ENCODE results near the gene OSBPL10.
A peak's percentile ranks its signal among the peaks of the same experiment; 100 is the strongest.
"Not testable (repeated sequence)": the region's sequence is repeated elsewhere in the genome, so short reads cannot be mapped to it uniquely, and the experiment has no call there.

OSBPL10 gene

DNA sequence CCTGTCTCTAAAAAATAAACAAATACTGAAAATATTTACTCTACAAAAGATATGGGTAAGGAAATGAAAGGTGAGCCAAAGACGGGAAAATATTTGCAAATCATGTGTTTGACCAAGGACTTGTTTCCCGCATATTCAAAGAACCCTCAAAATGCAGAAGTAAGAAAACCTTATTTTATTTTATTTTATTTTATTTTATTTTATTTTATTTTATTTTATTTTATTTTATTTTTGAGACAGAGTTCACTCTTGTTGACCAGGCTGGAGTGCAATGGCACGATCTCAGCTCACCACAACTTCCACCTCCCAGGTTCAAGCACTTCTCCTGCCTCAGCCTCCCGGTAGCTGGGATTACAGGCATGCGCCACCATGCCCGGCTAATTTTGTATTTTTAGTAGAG lies 11.9 kb upstream of the OSBPL10 start:
- not testable (repeated sequence) for DNase-seq (ENCODE audit: low spot score)

DNA sequence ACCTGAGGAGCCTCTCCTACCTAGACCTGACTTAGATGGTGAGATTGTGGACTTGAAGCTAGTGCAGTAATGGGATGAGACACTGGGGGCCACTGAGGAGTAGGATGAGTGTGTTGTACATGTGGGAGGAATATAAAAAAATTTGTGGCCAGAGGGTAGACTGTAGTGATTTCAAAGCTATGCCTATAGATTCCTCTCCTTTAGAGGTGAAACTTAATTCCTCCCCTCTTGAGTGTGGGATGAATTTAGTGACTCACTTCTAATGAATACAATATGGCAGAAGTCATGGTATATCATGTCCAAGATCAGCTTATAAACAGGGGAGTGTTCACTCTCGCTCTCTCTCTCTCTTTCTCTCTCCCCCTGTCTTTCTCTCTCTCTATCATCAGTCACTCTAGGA lies 7.2 kb upstream of the OSBPL10 start:
- DNase-seq (ENCODE audit: low spot score): no peak

GRCh38 chr3:31985831-31986230 lies 4.8 kb upstream of the OSBPL10 start:
- no peak for DNase-seq (ENCODE audit: low spot score)

DNA sequence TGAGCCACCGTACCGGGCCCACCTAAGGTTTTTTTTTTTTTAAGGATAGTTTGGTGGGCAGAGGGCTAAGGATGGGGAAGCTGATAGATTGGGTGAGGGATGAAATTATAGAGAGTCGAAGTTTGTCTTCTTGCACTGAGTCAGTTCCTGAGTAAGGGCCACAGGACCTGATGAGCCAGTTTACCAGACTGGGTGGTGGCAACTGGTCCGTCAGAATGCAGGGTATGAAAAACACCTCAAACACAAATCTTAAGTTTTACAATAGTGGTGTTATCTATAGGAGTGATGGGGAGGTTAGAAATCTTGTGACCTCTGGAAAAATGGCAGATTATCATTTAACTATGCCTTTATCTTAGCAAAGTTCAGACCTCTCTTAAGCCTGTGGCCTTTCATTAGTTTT lies 3.3 kb upstream of the OSBPL10 start:
- no peak for DNase-seq (ENCODE audit: low spot score)

GRCh38 chr3:31980530-31981205 lies 394 bp downstream of the OSBPL10 start:
- DNase-seq (ENCODE audit: low spot score): peak; percentile 66

GRCh38 chr3:31979001-31979697 lies 1.9 kb downstream of the OSBPL10 start:
- DNase-seq (ENCODE audit: low spot score): no peak

DNA sequence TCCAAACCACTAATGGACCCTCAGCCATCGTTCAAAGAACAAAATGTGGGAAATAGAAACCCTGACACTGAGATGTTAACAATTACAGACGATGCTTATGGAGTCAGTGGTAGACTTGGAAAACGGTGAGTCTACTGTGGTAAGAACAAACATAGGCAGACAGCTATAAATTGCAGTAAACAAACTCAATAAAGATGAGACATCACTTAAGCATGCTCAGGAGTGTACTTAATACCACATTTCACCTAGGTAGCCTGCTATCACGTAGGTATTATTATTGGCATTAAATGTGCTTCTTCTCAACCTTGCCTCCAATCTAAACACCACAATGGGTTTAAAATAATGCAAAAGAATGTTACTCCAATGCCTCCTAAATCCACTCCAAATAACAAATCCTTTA lies 2.5 kb downstream of the OSBPL10 start:
- no peak for DNase-seq (ENCODE audit: low spot score)

GRCh38 chr3:31977736-31978135 lies 3.3 kb downstream of the OSBPL10 start:
- no peak for DNase-seq (ENCODE audit: low spot score)

DNA sequence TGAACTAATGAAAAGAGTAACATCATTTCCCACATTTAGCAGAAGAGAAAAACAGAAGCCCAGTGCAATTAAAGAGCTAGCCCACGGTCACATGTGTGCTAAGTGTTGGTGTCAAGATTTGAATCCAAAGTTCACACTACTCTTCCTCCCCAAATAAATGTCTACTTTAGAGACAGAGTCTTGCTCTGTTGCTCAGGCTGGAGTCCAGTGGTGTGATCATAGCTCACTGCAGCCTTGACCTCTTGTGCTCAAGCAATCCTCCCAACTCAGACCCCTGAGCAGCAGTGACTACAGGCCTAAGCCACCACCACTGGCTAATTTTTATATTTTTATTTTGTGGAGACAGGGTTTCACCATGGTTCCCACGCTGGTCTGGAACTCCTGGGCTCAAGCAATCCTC lies 4.8 kb downstream of the OSBPL10 start:
- DNase-seq (ENCODE audit: low spot score): no peak

DNA sequence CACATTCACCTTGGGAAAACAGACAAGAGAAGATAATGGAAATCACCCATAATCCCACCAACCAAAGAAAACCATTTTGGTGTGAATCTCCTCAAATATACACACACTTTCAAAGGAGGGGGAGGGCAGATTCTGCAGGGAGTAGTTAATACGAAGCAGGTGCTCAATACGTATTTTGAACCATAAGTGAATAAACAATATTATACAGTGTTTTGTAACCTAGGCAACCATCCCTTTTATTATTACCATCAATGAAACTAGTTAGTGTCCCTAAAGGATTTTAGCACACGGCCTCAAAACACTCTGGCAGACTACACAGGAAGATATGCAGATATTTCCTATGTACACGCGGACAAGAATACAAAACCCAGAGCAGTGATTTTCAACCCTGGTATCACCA lies 6.1 kb downstream of the OSBPL10 start:
- no peak for DNase-seq (ENCODE audit: low spot score)

DNA sequence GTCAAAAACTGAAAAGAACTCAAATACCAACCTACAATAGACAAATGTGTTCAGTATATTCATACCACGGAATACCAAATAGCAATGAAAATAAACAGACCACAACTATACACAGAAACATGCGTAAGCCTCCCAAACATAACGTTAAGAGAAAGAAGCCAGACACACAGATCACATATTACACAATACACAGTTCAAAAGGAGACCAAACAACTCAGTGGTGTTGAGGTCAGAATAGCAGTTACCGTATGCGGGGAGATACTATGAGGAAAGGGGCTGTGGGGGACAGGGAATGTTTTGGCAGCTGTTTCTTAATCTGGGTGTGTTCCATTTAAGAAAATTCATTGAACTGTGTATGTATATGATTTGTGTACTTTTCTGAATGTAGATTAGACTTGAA lies 6.6 kb downstream of the OSBPL10 start:
- no peak for DNase-seq (ENCODE audit: low spot score)

- no peak for DNase-seq (ENCODE audit: low spot score)
Observed at GRCh38 chr3:31973837-31974236, 7.2 kb downstream of the OSBPL10 start.

GRCh38 chr3:31973081-31973480 lies 8.0 kb downstream of the OSBPL10 start:
- DNase-seq (ENCODE audit: low spot score): no peak

DNA sequence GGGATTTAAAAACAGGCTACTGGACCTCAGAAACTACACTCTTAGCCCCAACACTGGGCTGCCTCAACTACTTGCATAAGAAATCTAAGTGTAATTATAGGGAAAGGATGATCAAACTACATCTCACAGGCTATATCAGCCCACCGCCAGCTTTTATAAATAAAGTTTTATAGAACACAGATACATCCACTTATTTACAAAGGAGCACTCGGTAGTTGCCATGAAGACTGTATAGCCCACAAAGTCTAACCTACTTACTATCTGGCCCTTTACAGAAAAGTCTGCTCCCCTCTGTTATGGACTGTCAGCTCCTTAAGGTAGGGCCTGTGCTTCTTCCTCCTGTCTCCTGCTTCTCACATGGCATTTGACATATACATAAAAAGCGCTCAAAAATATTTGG lies 9.5 kb downstream of the OSBPL10 start:
- DNase-seq (ENCODE audit: low spot score): no peak

DNA sequence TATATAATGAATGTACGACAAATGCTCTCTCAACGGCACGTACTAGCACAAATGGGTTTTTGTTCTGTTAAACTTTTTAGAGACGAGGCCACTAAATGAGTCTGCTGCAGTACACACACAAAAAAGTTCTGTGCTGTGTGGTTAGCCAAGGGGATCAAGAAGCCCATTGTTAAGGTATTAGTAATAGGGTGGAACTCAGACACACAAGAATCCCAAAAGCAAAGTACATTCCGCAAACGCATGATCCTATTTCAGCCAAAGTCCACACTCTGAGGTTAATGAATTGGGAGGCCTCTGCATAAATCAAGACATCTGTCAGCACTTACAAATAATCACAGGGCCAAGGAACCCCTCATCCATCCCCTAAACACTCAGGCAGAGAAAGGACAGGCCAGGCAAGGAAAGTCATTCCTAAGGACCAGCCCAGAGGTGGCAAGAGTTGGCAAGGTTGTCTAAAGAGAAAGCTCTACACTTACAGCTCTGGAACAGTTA lies 12.1 kb downstream of the OSBPL10 start:
- DNase-seq (ENCODE audit: low spot score): no peak

DNA sequence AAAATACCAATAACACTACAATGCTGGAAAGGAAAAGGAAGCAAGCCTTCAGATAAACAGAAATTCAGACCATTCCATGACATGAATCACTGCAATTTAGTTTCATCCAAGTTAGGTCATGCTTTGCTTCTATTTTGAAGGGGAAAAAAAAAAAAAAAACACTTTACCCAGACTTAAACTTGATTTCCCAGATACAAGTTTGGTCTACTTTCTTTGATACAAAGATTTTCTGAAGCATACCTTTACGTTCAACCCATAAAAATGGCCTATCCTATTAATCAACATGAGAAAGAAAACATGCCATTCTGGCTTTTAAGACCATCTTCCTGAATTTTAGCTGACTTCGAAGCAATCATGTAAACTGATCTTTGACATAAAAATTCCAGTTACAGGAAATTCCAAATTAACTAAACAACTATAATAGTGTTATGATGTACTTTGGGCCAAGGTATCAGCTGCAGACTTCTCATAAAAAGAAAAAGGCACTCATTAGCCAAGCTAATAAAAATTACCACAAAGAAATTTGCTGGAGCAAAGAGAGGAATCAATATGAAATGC lies 12.6 kb downstream of the OSBPL10 start:
- DNase-seq (ENCODE audit: low spot score): no peak

DNA sequence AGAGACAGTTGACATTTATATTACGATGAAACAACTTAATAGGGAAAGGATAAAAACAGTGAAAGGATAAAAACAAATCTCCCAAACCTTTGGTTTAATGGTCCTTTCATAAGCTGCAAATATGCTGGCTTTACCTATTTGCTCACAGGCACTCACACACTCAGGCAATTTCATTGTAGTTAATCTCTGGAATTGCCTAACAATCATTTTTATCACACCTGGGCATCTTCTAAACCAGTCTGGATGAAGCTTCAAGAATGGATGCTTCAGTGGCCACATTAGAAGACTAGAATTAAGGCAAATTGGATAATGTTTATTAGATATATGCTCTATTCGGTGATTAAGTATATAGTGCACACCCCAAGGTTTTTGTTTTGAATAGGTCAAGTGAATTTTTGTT lies 13.5 kb downstream of the OSBPL10 start:
- DNase-seq (ENCODE audit: low spot score): no peak

DNA sequence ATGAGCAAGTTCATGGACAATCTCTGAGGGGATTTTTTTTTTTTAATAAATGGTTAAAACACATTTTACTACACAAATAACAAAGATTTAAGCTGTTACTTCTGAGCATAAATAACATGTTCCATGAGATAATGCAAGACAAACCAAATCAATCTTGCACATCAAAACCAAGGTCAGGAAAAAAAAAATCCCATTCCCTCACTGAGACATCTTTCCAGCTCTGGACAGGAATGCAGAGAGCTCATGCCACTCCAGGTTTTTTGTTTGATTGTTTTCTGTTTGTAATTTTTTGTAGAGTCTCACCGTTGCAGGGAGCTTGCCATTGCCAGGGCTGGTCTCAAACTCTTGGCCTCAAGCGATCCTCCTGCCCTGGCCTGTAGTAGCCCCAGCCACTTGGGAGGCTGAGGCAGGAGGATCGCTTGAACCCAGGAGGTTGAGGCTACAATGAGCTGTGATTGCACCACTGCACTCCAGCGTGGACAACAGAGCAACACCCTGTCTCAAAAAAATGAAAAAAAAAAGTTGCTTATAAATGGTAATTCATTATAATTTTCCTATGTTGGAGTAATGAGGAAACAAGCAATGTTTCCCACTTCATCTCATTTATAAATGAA lies 14.0 kb downstream of the OSBPL10 start:
- no peak for DNase-seq (ENCODE audit: low spot score)

- DNase-seq (ENCODE audit: low spot score): no peak
Observed at GRCh38 chr3:31962801-31963205, 18.3 kb downstream of the OSBPL10 start.

DNA sequence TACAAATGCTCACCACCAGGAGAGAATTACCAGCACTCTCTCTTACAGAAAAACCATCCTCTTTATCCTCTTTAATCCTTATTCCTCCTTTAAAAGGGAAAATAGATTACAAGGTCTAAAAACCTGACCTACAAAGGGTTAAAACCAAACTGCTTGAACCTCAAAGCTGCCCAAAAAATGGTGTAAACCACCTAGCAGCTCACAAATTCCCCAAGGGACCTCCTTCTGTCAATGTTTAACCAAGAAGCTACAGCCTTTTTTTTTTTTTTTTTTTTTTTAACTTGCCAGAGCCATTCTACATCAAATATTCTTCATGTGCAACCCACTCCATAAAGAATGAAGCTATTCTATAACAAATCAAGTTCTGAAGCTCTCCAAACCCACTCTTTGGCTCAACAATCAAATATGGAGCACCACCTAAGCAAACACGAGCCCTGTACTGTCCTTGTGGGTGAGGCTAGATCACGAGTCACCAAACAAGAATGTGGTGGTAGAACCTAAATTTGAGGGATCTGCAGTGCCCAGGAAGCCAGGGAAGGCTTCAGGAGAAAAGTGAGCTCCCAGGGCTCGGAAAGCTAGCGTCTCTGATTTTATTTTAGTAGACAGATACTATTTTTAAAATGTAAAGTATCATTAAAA lies 20.1 kb downstream of the OSBPL10 start:
- no peak for DNase-seq (ENCODE audit: low spot score)

GRCh38 chr3:31959951-31960792 lies 20.9 kb downstream of the OSBPL10 start:
- peak; percentile 54 for DNase-seq (ENCODE audit: low spot score)

DNA sequence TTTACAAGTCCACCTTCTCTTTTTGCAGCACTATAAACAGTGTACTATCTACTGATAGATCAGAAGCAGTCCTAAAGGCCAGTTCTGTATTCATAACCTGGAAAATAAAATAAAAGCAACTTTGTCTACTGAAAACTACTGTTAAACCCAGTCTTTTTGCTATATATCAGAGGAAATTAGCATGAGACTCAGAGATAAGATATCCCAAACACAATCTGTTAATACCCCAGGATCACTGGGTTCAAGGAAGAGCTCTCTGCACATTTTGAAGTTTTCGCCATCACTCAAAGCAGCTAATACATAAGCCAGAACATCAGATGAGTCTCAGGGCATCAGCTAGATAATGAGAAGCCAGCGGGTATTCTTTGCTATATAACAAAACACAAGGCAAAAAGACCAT lies 21.8 kb downstream of the OSBPL10 start:
- DNase-seq (ENCODE audit: low spot score): no peak
